Stimulated activated naive CD4-positive, alpha-beta T cell treated with Interleukin-2 at 50 U/mL for 16 hours (primary cell): ENCODE measurements around the gene ERICH6.

Experiments used
- DNase-seq: peaks from one replicate; lab custom pipeline; 2025; lab: John Stamatoyannopoulos, UW

ERICH6 gene

GRCh38 chr3:150613709-150614480, 89.8 kb downstream of the ERICH6 start:
- no peak for DNase-seq

DNA sequence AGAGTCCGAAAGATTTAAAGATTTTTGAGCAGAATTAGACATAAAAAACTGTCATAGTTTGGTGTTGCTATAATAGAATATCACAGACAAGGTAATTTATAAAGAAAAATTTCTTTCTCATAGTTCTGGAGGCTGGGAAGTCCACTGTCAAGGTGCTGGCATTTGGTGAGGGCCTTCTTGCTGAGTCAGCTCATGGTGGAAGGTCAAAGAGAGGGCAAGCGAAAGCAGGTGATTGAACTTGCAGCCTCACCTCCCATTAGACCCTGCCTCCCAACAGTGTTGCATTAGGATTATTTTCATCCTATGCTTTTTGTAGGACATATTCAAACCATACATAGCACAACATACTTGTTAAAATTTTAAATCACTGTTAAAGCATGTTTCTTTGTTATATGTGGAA, 90.7 kb downstream of the ERICH6 start:
- no peak for DNase-seq

- no peak for DNase-seq
Observed at GRCh38 chr3:150612494-150612893, 91.2 kb downstream of the ERICH6 start.

GRCh38 chr3:150611666-150612065, 92.1 kb downstream of the ERICH6 start:
- DNase-seq, result no peak

DNA sequence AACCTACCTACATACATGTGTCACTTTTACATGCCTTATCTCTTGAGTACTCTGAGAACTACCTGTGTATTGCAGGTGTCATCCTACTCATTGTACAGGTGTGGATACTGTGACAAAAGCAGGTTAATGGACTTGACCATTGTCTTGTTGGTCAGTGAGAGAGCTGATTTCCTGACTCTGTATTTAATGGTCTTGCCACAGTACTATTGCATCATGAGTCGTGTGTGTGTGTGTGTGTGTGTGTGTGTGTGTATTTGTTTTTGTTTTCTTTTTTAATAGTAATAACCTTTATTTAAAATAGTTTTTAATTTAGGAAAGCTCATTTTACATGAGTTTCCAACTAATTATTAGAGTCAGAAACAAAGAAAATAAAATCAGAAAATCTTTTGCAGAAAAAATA, 92.9 kb downstream of the ERICH6 start:
- DNase-seq, result no peak

DNA sequence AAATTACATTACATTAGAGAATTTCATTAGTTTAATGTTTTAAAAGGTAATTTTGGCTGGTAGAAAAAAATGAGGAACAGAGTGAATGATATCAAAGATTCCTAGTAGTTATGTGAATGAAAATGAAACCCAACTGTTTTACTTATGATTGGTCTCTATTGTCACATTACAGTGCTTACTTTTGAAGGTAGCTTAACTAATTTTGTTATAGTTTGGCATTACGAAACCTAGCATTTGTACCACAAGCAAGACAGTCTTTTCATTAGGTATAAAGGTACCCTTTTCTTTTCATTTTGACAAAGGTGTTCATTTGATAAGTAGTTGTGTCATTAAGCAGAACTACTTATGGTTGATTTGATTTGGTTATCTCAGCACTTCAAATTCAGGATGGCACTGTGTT, 93.7 kb downstream of the ERICH6 start:
- DNase-seq, result no peak
